Epidermal melanocyte (primary cell): ENCODE measurements around the gene IL1R2.

ENCODE experiments used
- DNase-seq: peaks from one replicate; pipeline ENCODE4 v3.0.0; 2011; ENCODE audit warnings: low spot score; ENCODE audit not compliant: insufficient read length

Gene IL1R2

GRCh38 chr2:102041351-102041750, 49.6 kb downstream of the IL1R2 start:
- no peak for DNase-seq

GRCh38 chr2:102042196-102043081, 50.7 kb downstream of the IL1R2 start:
- no peak for DNase-seq

- no peak for DNase-seq
These were observed 51.8 kb downstream of the IL1R2 start for GRCh38 chr2:102043560-102043959.

- DNase-seq = no peak
These were observed 52.6 kb downstream of the IL1R2 start for GRCh38 chr2:102044235-102044896.

GRCh38 chr2:102044967-102045489, 53.3 kb downstream of the IL1R2 start:
- DNase-seq = no peak

- DNase-seq = no peak
These were observed 53.9 kb downstream of the IL1R2 start for GRCh38 chr2:102045697-102046096.

GRCh38 chr2:102046135-102046986, 54.6 kb downstream of the IL1R2 start:
- DNase-seq = no peak

- DNase-seq = no peak
These were observed 56.7 kb downstream of the IL1R2 start for GRCh38 chr2:102048465-102048864.

- DNase-seq = no peak
These were observed 58.1 kb downstream of the IL1R2 start for GRCh38 chr2:102049756-102050443.

- DNase-seq = no peak
These were observed 59.2 kb downstream of the IL1R2 start for GRCh38 chr2:102050854-102051391.

GRCh38 chr2:102051692-102052277, 60.0 kb downstream of the IL1R2 start:
- DNase-seq = no peak

GRCh38 chr2:102052365-102052764, 60.6 kb downstream of the IL1R2 start:
- no peak for DNase-seq

- no peak for DNase-seq
These were observed 61.3 kb downstream of the IL1R2 start for GRCh38 chr2:102053096-102053495.

GRCh38 chr2:102055346-102055990, 63.7 kb downstream of the IL1R2 start:
- no peak for DNase-seq

- no peak for DNase-seq
These were observed 64.4 kb downstream of the IL1R2 start for GRCh38 chr2:102056079-102056581.

GRCh38 chr2:102057502-102058292, 65.9 kb downstream of the IL1R2 start:
- DNase-seq = no peak

- no peak for DNase-seq
These were observed 66.6 kb downstream of the IL1R2 start for GRCh38 chr2:102058293-102058833.

GRCh38 chr2:102059151-102059550, 67.4 kb downstream of the IL1R2 start:
- no peak for DNase-seq
